HepG2 (cell line): ENCODE results near the gene SP7. TPM values are rescaled to one million over a fixed set of nuclear protein-coding genes. Genes with fewer than 3 reads are reported as not detected.

Experiments used
- ATAC-seq: fragments of 200-7000 bp; cut with Tn5 transposase; 3 replicates; pipeline ENCODE4 v1.9.1; 2020; ENCODE audit warnings: mild to moderate bottlenecking, moderate library complexity
- BruUV-seq: library from RNA; stranded (reverse); fragments of 400-500 nt; replicated peaks from 2 replicates; lab custom pipeline; 2021; lab: Mats Ljungman, UMichigan
- CTCF ChIA-PET: fragments of 300-600 bp; formaldehyde crosslinking; extraction: SDS; loops from one replicate; lab custom pipeline; 2021; ENCODE audit warnings: low total read pairs, inconsistent platforms, low intra/inter-chr PET ratio; lab: Yijun Ruan, JAX
- POLR2A ChIA-PET: fragments of 350-600 bp; sonication (Branson Sonifier 250); formaldehyde crosslinking; loops from one replicate; lab custom pipeline; 2020; ENCODE audit warnings: antibody characterized with exemption, inconsistent platforms; lab: Yijun Ruan, JAX
- DNase-seq: peaks from one replicate; pipeline ENCODE4 v3.0.0-alpha.2; 2015; ENCODE audit warnings: low spot score
- FAIRE-seq: peaks from 3 replicates; lab custom pipeline; 2011; peaks lifted over from hg19 to GRCh38; lab: Jason Lieb, UNC
- H2AFZ ChIP-seq: one replicate; pipeline ENCODE4 v1.6.1; 2011; ENCODE audit warnings: low read length, inconsistent platforms
- H3K27ac ChIP-seq: fragments of 300-600 bp; 3 replicates; pipeline ENCODE4 v1.8.0; 2011; ENCODE audit warnings: mixed run types, mild to moderate bottlenecking, mixed read lengths, low read length, inconsistent platforms; ENCODE audit not compliant: insufficient read depth; ENCODE audit errors: extremely low read length
- H3K27me3 ChIP-seq, 2 experiments: fragments of 200-600 bp in 1 of 2; 2 replicates in 1 of 2; 3 replicates in 1 of 2; pipeline versions ENCODE4 v1.6.0 to v1.8.0; 2011; ENCODE audit warnings: low read length in 2 of 2, mild to moderate bottlenecking in 2 of 2, moderate library complexity in 2 of 2, inconsistent platforms in 1 of 2; ENCODE audit not compliant: insufficient read depth in 2 of 2, control insufficient read depth in 1 of 2
- H3K36me3 ChIP-seq, 2 experiments: fragments of 200-600 bp in 1 of 2; replicated peaks in 1 of 2; 2 replicates in 1 of 2; 3 replicates in 1 of 2; pipeline versions ENCODE4 v1.5.1 to v1.8.0; 2011; ENCODE audit warnings: low read length in 2 of 2, inconsistent platforms in 1 of 2; ENCODE audit not compliant: insufficient read depth in 2 of 2, control insufficient read depth in 1 of 2
- H3K4me1 ChIP-seq: 2 replicates; pipeline ENCODE4 v1.5.1; 2012; ENCODE audit warnings: low read length, inconsistent platforms; ENCODE audit not compliant: insufficient read depth
- H3K4me2 ChIP-seq: 2 replicates; pipeline ENCODE4 v1.6.0; 2011; ENCODE audit warnings: low read depth, low read length, inconsistent platforms
- H3K4me3 ChIP-seq, 3 experiments: fragments of 200-600 bp in 1 of 3; sonication (generic), shearing (Covaris generic) in 1 of 3; replicated peaks in 1 of 3; 2 replicates each; pipeline ENCODE4 v1.5.1; 2011 to 2016; ENCODE audit warnings: low read length in 3 of 3, inconsistent platforms in 2 of 3, low read depth in 2 of 3, mild to moderate bottlenecking in 2 of 3, control low read depth in 1 of 3, mixed read lengths in 1 of 3; ENCODE audit not compliant: insufficient read depth in 1 of 3
- H3K79me2 ChIP-seq: one replicate; pipeline ENCODE4 v1.6.1; 2011; ENCODE audit warnings: low read length, inconsistent platforms; ENCODE audit not compliant: insufficient read depth
- H3K9ac ChIP-seq: 2 replicates; pipeline ENCODE4 v1.6.0; 2011; ENCODE audit warnings: mild to moderate bottlenecking, low read depth, low read length, inconsistent platforms; ENCODE audit not compliant: insufficient read depth
- H3K9me3 ChIP-seq: 2 replicates; pipeline ENCODE4 v1.5.1; 2012; ENCODE audit warnings: mild to moderate bottlenecking, low read length
- H4K20me1 ChIP-seq: 2 replicates; pipeline ENCODE4 v1.6.0; 2011; ENCODE audit warnings: inconsistent platforms, mild to moderate bottlenecking, low read length, moderate library complexity; ENCODE audit not compliant: insufficient read depth
- CTCF ChIP-seq: sonication (generic); formaldehyde crosslinking; IDR thresholded peaks from 2 replicates; pipeline ENCODE4 v1.5.0; 2020; ENCODE audit warnings: mild to moderate bottlenecking, missing genetic modification reagents, moderate library complexity
- HOXD1 ChIP-seq: sonication (generic); formaldehyde crosslinking; IDR thresholded peaks from 2 replicates; pipeline ENCODE4 v1.5.0; 2020; ENCODE audit warnings: missing genetic modification reagents
- MEIS1 ChIP-seq: sonication (generic); formaldehyde crosslinking; IDR thresholded peaks from 2 replicates; pipeline ENCODE4 v1.9.0; 2021; ENCODE audit warnings: mild to moderate bottlenecking, missing genetic modification reagents, moderate library complexity, borderline replicate concordance
- PCBP1 ChIP-seq: fragments of 200-400 bp; formaldehyde crosslinking; IDR thresholded peaks from 2 replicates; pipeline ENCODE4 v1.6.1; 2017; ENCODE audit warnings: mild to moderate bottlenecking, low read depth, low read length, borderline replicate concordance
- SMC3 ChIP-seq: IDR thresholded peaks from 2 replicates; pipeline ENCODE4 v1.6.1; 2011; ENCODE audit warnings: low read length, improper control_type of control experiment
- STAG1 ChIP-seq: sonication (generic); formaldehyde crosslinking; IDR thresholded peaks from 2 replicates; pipeline ENCODE4 v1.4.0; 2020; ENCODE audit warnings: missing genetic modification reagents
- ZNF75D ChIP-seq: sonication (generic); formaldehyde crosslinking; IDR thresholded peaks from 2 replicates; pipeline ENCODE4 v1.8.1; 2023; ENCODE audit warnings: missing genetic modification reagents, mild to moderate bottlenecking, borderline replicate concordance
- whole genome bisulfite sequencing: methylation state at CpG from one replicate; pipeline ENCODE4 v1.1.6; 2017; ENCODE audit warnings: low lambda C conversion rate; 5-methylcytosine and 5-hydroxymethylcytosine counted together
- in situ Hi-C: cut with HindIII; loops from 2 replicates; pipeline ENCODE4 v1.10.0; 2017; ENCODE audit warnings: low pct_unique_long_range_greater_than_20kb; ENCODE audit not compliant: extremely low pct_ligation_motif_present
- intact Hi-C: fragments of 100-400 bp; cut with micrococcal nuclease; formaldehyde crosslinking; loops from one replicate; pipeline ENCODE4 v1.10.0; 2022; ENCODE audit not compliant: unreplicated experiment
- polyA plus RNA-seq, 8 experiments: library from polyadenylated mRNA; depleted of rRNA in 3 of 8; stranded (reverse) in 7 of 8; unstranded in 1 of 8; fragments of >200 nt; fragmentation: Illumina TruSeq in 4 of 8; extraction: Trizol in 4 of 8; gene quantifications; 2 replicates each; pipeline versions ENCODE4 v1.2.1 to v1.2.3, GENCODE V29; 2011 to 2016; ENCODE audit warnings: low read depth in 4 of 8, missing spikeins in 1 of 8, mixed read lengths in 1 of 8; ENCODE audit not compliant: insufficient read depth in 1 of 8
- total RNA-seq, 5 experiments: library from RNA; depleted of rRNA; stranded (reverse); fragments of >200 nt; fragmentation: Illumina TruSeq; extraction: Trizol; gene quantifications; 2 replicates each; pipeline ENCODE4 v1.2.3, GENCODE V29; 2016; ENCODE audit warnings: low read depth in 1 of 5

The SP7 gene
- total and polyA plus RNA-seq, 2 of the 13 experiments (the other 11 are each of a cell fraction or from before 2014, with no cell fraction given) = not detected

- TF ChIP-seq CTCF (CRISPR knock-in tag) = peak; percentile 82
- TF ChIP-seq ZNF75D = no peak
- peak; percentile 94 for TF ChIP-seq SMC3
- TF ChIP-seq MEIS1 (CRISPR knock-in tag) = no peak
- peak; percentile 82 for TF ChIP-seq STAG1
Observed at GRCh38 chr12:53287741-53288216, 48.4 kb downstream of the SP7 start (continued).

- Histone ChIP-seq H3K27ac (no peak overlapping the region), H3K9ac (no peak overlapping the region), H3K4me1 (no peaks in the 10 kb centered on the region), H3K79me2 (no peaks in the 10 kb centered on the region), H3K36me3 (peaks cover 18 to 67% of the 10 kb centered on the region in 2 experiments), H2AFZ (no peak overlapping the region), H3K27me3 (no peaks in the 10 kb centered on the region), H3K4me2 (no peak overlapping the region), H4K20me1 (no peaks in the 10 kb centered on the region), H3K9me3 (no peaks in the 10 kb centered on the region), H3K4me3 (no peak overlapping the region)
- intact Hi-C loops = loop anchor here (5.0 kb wide), 1 partner anchor 129 kb away; no protein-coding TSS in a partner anchor
- CTCF ChIA-PET = interaction anchor here (4.5 kb wide), 1 partner anchor 73 kb away, joined by 66 read pairs; no protein-coding TSS in a partner anchor
- in situ Hi-C loops = loop anchor here (5.0 kb wide), 1 partner anchor 74 kb away; no protein-coding TSS in a partner anchor
- TF ChIP-seq HOXD1 (CRISPR knock-in tag) (no peak), PCBP1 (no peak)
- FAIRE-seq (no peak), ATAC-seq (no peak), DNase-seq (no peak)
- no TSS peak for BruUV-seq
- 80% methylated on average over 1 of the region's 9 CpGs for WGBS
- POLR2A ChIA-PET = no interaction called here
Observed at GRCh38 chr12:53286448-53286847, 49.7 kb downstream of the SP7 start.
